SK-N-MC (cell line): ENCODE results near the gene ACTA1.

Source experiments
- DNase-seq: peaks from one replicate; pipeline ENCODE4 v3.0.0-alpha.2; 2011; ENCODE audit warnings: low read depth, low spot score
- H3K27ac ChIP-seq: fragments of 200-600 bp; sonication (generic); 2 replicates; pipeline ENCODE4 v1.5.1; 2016; ENCODE audit warnings: mixed run types
- H3K36me3 ChIP-seq: fragments of 200-600 bp; sonication (generic); 2 replicates; pipeline ENCODE4 v1.6.1; 2017; ENCODE audit warnings: antibody characterized with exemption, low read length, mixed read lengths; ENCODE audit not compliant: insufficient read depth
- H3K4me3 ChIP-seq: fragments of 200-600 bp; sonication (generic); 2 replicates; pipeline ENCODE4 v1.5.1; 2016
- H3K9ac ChIP-seq: fragments of 200-600 bp; sonication (generic); 2 replicates; pipeline ENCODE4 v1.8.0; 2017; ENCODE audit warnings: mixed run types, mixed read lengths; ENCODE audit not compliant: insufficient read length
- H3K9me3 ChIP-seq: fragments of 200-600 bp; sonication (generic); 2 replicates; pipeline ENCODE4 v1.6.1; 2017; ENCODE audit warnings: low read depth, mild to moderate bottlenecking, antibody characterized with exemption, low read length, moderate library complexity, mixed read lengths
- EZH2 ChIP-seq: fragments of 200-600 bp; sonication (generic); IDR thresholded peaks from one replicate; pipeline ENCODE4 v1.6.1; 2017; ENCODE audit warnings: antibody characterized with exemption
- FOXP2 ChIP-seq: optimal IDR thresholded peaks from 2 replicates; pipeline ENCODE3; 2011; ENCODE audit warnings: mild to moderate bottlenecking, moderate library complexity; ENCODE audit not compliant: insufficient read depth; ENCODE audit errors: extremely low read length, control extremely low read depth
- POLR2AphosphoS5 ChIP-seq: IDR thresholded peaks from 2 replicates; pipeline ENCODE4 v1.6.1; 2012; ENCODE audit warnings: mild to moderate bottlenecking, low read depth, low read length, borderline replicate concordance

Gene ACTA1

DNA sequence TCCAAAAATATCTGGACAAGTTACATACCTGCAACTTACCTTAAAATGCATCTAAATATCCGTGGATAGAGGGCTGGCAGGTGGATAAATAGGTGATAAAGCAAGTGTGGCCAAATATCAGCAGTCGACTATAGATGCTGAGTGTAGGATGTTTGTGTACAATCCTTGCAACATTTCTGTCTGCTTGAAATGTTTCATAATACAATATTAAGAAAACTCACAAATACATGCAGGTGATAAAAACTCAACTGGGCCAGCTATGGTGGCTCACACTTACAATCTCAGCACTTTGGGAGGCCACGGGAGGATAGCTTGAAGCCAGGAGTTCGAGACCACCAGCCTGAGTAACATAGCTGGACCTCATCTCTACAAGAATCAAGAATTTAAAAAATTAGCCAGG lies 41.0 kb downstream of the ACTA1 start:
- Histone ChIP-seq H3K9ac (no peak overlapping the region), H3K9me3 (no peaks in the 10 kb centered on the region), H3K36me3 (no peaks in the 10 kb centered on the region), H3K4me3 (no peak overlapping the region), H3K27ac (no peak overlapping the region)
- no peak for DNase-seq
- no peak for TF ChIP-seq POLR2AphosphoS5
- no peak for TF ChIP-seq EZH2
- TF ChIP-seq FOXP2, result no peak

GRCh38 chr1:229390130-229390529 lies 43.8 kb downstream of the ACTA1 start:
- H3K27ac ChIP-seq, result no peak overlapping the region
- H3K9ac ChIP-seq, result no peak overlapping the region
- TF ChIP-seq FOXP2 (no peak), POLR2AphosphoS5 (no peak), EZH2 (no peak)
- no peak overlapping the region for H3K4me3 ChIP-seq
- no peaks in the 10 kb centered on the region for H3K9me3 ChIP-seq
- no peaks in the 10 kb centered on the region for H3K36me3 ChIP-seq
- DNase-seq, result no peak

DNA sequence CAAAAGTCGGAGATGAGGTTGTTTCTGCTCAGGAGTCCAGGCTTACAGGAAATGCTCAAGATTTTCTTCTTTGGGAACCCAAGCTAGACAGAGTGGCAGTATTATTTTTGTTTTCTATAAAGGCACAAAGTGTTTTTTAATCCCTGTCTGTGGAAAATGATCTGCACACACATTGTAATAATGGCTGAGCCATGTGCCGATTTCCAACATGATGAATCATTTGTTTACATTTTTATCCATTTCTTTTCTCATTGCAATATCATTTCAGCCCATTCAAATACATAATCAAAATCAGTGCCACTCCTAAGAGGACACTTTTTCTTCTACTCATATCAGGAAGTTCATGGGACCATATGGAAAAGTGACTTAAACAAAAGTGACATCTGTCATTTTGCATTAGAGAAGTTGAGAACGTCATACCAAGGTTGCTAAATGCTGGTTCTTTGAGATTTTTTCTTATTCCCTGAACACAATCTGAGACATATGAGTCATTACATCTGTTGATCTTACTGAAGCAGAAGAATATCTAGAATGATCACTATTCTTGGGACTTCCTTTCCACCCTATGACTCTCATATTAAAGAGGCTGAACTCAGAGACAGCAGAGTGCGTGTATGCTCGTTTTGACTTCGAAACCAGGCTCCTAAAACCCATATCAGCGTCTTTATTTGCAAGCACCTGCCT lies 44.9 kb downstream of the ACTA1 start:
- TF ChIP-seq EZH2, result no peak
- no peak for TF ChIP-seq FOXP2
- no peak for TF ChIP-seq POLR2AphosphoS5
- Histone ChIP-seq H3K4me3 (no peak overlapping the region), H3K9me3 (no peaks in the 10 kb centered on the region), H3K36me3 (no peaks in the 10 kb centered on the region), H3K9ac (no peak overlapping the region), H3K27ac (no peak overlapping the region)
- no peak for DNase-seq

- Histone ChIP-seq H3K27ac (no peak overlapping the region), H3K36me3 (no peaks in the 10 kb centered on the region), H3K9me3 (no peaks in the 10 kb centered on the region), H3K9ac (no peak overlapping the region), H3K4me3 (no peak overlapping the region)
- DNase-seq, result no peak
- no peak for TF ChIP-seq FOXP2
- TF ChIP-seq EZH2, result no peak
- TF ChIP-seq POLR2AphosphoS5, result no peak
Observed at GRCh38 chr1:229385853-229386456, 47.9 kb downstream of the ACTA1 start.

GRCh38 chr1:229384822-229385221 lies 49.1 kb downstream of the ACTA1 start:
- Histone ChIP-seq H3K9me3 (no peaks in the 10 kb centered on the region), H3K9ac (no peak overlapping the region), H3K4me3 (no peak overlapping the region), H3K36me3 (no peaks in the 10 kb centered on the region), H3K27ac (no peak overlapping the region)
- TF ChIP-seq EZH2 (no peak), FOXP2 (no peak), POLR2AphosphoS5 (no peak)
- DNase-seq, result no peak

DNA sequence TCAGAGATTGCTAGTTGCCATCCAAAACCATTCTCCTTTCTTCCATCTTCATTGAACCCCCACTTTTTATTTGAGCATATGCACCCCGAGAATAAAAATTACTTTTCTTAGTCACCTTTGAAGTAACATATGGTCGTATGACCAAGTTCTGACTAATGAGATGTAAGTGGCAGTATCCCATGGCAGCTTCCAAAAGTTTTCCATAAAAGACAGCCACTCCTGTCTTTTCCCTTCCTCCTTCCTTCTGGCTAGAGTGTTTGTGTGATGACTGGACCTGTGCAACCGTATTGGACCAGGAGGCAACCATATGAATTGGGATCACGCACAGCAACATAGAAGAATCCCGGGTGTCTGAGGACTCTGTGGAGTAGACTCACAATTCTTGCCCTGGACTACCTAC lies 49.9 kb downstream of the ACTA1 start:
- DNase-seq, result no peak
- Histone ChIP-seq H3K9ac (no peak overlapping the region), H3K9me3 (no peaks in the 10 kb centered on the region), H3K36me3 (no peaks in the 10 kb centered on the region), H3K4me3 (no peak overlapping the region), H3K27ac (no peak overlapping the region)
- TF ChIP-seq FOXP2, result no peak

DNA sequence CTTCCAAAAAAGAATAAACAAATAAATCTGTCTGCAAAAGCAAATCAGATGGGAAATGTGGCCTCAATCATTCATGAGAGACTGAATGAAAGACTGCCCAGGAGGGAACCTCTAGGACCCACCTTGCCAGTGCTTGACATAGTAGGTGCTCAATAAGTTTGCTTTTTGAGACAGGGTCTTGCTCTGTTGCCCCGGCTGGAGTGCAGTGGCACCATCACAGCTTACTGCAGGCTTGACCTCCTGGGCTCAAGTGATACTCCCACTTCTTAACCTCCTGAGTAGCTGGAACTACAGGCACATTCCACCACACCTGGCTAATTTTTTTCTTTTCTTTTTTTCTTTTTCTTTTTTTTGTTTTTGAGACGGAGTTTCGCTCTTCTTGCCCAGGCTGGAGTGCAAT lies 50.7 kb downstream of the ACTA1 start:
- no peaks in the 10 kb centered on the region for H3K9me3 ChIP-seq
- no peak overlapping the region for H3K9ac ChIP-seq
- TF ChIP-seq FOXP2 (no peak), EZH2 (no peak), POLR2AphosphoS5 (no peak)
- no peak overlapping the region for H3K4me3 ChIP-seq
- no peaks in the 10 kb centered on the region for H3K36me3 ChIP-seq
- no peak for DNase-seq
- H3K27ac ChIP-seq, result no peak overlapping the region
